Subcutaneous adipose tissue (tissue), 4 donors: ENCODE data around the gene CEP89. TPM values are rescaled to one million over a fixed set of nuclear protein-coding genes. Genes with fewer than 3 reads are reported as not detected.

Experiments
- total RNA-seq, 4 donors: library from RNA; depleted of rRNA; stranded (reverse); fragments of >200 nt; gene quantifications; one replicate each; pipeline ENCODE4 v1.1.0, GENCODE V29; 2016
- TF ChIP-seq, protein P1 (sequence below): fragments of 450-650 bp; IDR thresholded peaks from one replicate; pipeline ENCODE4 v1.5.1; 2016; ENCODE audit warnings: low read depth, mild to moderate bottlenecking, control low read depth, antibody characterized with exemption, moderate library complexity

Gene CEP89
- total RNA-seq, 4 donors from 2014 or later: 9.9 to 14.3 (median 11.5) TPM

GRCh38 chr19:32873247-32873959 is 98.4 kb downstream of the CEP89 start:
- TF ChIP-seq, protein P1, sequence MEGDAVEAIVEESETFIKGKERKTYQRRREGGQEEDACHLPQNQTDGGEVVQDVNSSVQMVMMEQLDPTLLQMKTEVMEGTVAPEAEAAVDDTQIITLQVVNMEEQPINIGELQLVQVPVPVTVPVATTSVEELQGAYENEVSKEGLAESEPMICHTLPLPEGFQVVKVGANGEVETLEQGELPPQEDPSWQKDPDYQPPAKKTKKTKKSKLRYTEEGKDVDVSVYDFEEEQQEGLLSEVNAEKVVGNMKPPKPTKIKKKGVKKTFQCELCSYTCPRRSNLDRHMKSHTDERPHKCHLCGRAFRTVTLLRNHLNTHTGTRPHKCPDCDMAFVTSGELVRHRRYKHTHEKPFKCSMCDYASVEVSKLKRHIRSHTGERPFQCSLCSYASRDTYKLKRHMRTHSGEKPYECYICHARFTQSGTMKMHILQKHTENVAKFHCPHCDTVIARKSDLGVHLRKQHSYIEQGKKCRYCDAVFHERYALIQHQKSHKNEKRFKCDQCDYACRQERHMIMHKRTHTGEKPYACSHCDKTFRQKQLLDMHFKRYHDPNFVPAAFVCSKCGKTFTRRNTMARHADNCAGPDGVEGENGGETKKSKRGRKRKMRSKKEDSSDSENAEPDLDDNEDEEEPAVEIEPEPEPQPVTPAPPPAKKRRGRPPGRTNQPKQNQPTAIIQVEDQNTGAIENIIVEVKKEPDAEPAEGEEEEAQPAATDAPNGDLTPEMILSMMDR: no peak

- TF ChIP-seq, protein P1: no peak
Measured at GRCh38 chr19:32872391-32872790, 99.4 kb downstream of the CEP89 start.

DNA sequence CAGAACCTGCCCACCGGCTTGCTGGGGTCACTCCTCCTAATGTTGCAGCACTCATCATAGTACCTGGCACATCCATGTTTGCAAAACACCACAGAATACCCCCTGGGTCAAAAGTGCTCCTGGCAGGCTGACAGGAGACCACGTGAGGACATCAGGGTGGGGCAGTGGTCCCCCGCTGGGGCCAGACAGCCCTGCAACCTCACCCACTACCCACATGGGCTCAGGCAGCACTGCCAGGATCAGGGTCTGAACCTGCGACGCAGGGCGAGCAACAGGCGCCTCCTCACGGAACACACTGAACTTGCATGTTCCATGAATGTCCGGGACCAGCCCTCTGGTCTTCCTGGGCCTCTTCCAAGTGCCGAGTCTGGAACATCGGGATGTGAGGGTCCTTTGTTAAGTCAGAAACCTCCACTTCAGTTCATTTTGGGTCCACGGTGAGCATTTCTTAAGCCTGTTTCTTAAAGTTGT is 100.7 kb downstream of the CEP89 start:
- TF ChIP-seq, protein P1: no peak

DNA sequence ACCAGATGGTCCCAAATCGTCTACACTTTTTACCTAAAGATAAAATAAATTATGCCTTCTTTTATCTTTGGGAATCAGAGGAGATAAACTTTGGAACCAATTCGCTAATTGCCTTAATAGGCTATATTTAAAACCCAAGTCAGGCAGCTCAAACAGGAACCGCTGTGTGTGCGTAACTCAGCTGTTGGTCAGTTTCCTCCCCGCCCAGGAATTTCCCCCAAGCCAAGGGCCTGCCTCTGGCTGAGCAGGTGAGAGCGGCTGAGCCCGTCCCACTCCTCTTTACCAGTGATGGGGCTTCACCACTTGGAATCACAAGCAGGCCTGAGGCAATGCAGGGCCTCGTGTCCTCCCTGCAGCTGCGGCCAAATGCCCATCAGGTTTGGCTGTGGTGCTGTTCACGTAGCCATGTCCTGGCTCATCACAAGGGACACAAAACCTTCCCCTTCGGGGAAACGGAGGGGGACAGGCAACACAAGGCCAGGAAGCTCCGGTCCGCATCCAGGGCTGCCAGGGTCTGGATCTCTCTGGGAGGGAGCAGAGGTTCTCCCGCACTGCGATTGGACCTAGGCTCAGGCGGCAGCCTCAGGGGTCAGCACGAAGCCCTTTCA is 101.7 kb downstream of the CEP89 start:
- TF ChIP-seq, protein P1: no peak

- TF ChIP-seq, protein P1: no peak
Measured at GRCh38 chr19:32869369-32869965, 102.3 kb downstream of the CEP89 start, which contains the start of gene SLC7A9. TSS of gene SLC7A9 (minus strand) at chr19:32869767. CDS start at chr19:32868534, 1,233 bp downstream.

DNA sequence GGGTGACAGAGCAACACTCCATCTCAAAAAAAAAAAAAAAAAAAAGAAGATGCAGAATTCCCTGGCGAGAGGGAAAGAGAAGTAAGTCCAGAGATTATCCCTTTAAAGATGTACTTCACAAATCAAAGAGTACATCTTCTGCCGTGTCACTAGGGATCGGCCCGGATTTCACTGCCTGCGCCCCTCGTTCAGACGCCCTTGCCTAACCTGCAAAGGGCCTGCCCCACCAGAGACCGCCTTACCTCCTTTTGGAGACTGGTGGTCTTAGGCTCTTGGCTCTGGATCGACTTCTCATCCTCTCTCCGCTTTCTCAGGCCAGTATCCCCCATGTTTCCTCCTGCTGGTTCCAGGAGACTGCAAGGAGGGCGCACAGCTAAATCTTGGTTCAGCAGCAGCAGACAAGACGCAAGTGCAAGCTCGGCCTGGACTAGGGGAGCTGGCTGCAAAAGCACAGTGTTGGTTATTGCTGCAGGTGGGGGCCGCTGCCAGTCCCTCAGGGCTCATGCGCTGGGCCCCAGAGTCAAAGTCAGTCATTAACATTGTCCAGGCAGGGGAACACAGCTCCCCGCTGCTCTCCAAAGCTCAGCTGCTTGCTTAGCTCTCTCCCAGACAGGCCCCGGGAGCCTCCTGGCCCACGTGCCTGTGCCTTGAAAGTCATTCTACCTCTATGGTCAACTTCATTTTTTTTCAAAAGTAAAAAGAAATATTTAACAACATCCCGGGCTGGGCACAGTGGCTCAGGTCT is 103.4 kb downstream of the CEP89 start:
- TF ChIP-seq, protein P1: no peak
